Sigmoid colon (tissue), 4 donors: ENCODE data around the gene RUFY1.

Source experiments
- CTCF ChIP-seq, 4 experiments: fragments of 450-650 bp in 3 of 4; fragments of 200-600 bp in 1 of 4; IDR thresholded peaks; one replicate each; pipeline ENCODE4 v1.5.1; 2016 to 2019; ENCODE audit warnings: antibody characterized with exemption in 4 of 4, mild to moderate bottlenecking in 3 of 4, moderate library complexity in 2 of 4
- POLR2AphosphoS5 ChIP-seq, 4 donors: sonication (generic); formaldehyde crosslinking; IDR thresholded peaks; one replicate each; pipeline ENCODE4 v1.6.1; 2017; ENCODE audit warnings: antibody characterized with exemption in 4 of 4

- TF ChIP-seq CTCF (IDR thresholded peaks at IDR 0.05) (no peak), POLR2AphosphoS5 (IDR thresholded peaks at IDR 0.05) (no peak)
Measured at GRCh38 chr5:179568721-179569120, 18.4 kb downstream of the RUFY1 start.
